Left ventricle myocardium inferior (tissue), 1 donor: ENCODE measurements around the gene KCTD5. TPM values are rescaled to one million over a fixed set of nuclear protein-coding genes. Genes with fewer than 3 reads are reported as not detected.
"Not testable (repeated sequence)": the region's sequence is repeated elsewhere in the genome, so short reads cannot be mapped to it uniquely, and the experiment has no call there.

Experiments
- DNase-seq: peaks from one replicate; pipeline ENCODE4 v3.0.0-alpha.2; 2020
- H3K27ac ChIP-seq: fragments of 200-600 bp; replicated peaks from 2 replicates; pipeline ENCODE4 v1.8.0; 2021
- H3K27me3 ChIP-seq: fragments of 200-600 bp; 2 replicates; pipeline ENCODE4 v1.8.0; 2021; ENCODE audit warnings: low read depth
- H3K36me3 ChIP-seq: fragments of 200-600 bp; 2 replicates; pipeline ENCODE4 v1.8.0; 2021
- H3K4me1 ChIP-seq: fragments of 200-600 bp; 2 replicates; pipeline ENCODE4 v1.8.0; 2021
- H3K4me3 ChIP-seq: fragments of 200-600 bp; 2 replicates; pipeline ENCODE4 v1.8.0; 2021; ENCODE audit warnings: mild to moderate bottlenecking, moderate library complexity
- H3K9me3 ChIP-seq: fragments of 200-600 bp; replicated peaks from 2 replicates; pipeline ENCODE4 v1.8.0; 2021
- intact Hi-C: fragments of 100-400 bp; cut with micrococcal nuclease; formaldehyde crosslinking; loops from one replicate; pipeline ENCODE4 v1.11.0; 2022
- total RNA-seq: library from RNA; stranded (reverse); fragmentation: NEBNext Ultra II Directional; extraction: Animal tissue kit (Norgen Biotek cat#: 25700); gene quantifications from one replicate; pipeline ENCODE4 v1.2.1, GENCODE V29; 2021
- TF ChIP-seq, protein P1 (sequence below): fragments of 200-600 bp; IDR thresholded peaks from 2 replicates; pipeline ENCODE4 v1.8.0; 2021; ENCODE audit warnings: antibody characterized with exemption, mild to moderate bottlenecking, borderline replicate concordance
- donor health status: DM: no; HTN: yes; CAD: no; lungs with severe emphysema.

The KCTD5 gene
- total RNA-seq, 1 donor from 2014 or later, result 10.2 TPM

DNA sequence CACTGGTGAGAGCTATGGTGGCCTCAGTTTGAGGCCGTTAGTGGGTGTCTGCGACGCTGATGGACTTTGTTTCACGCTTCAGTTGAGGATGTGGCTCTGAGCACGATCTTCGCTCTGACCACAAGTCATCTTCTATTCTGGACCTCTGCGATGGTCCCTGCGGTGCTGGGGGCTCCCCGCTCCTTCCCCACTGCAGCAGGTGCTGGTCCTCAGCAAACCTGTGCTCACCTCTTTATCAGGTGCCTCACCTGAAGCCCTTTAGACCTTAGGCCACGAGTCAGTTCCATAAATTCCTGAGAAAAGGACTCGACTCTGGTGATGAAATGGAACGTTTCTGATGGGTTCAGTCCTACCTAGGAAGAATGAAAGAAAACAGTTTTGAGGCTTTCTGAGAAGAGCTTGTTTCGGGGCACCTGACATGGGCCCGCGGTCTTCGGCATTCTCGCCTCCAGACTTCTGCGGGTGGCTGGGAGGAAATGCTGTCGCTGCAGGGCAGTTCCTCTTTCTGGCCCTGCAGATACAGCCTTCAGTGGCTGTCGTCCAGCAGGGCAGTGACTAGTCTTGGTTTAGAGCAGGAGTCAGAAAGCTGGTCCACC lies 4.7 kb downstream of the KCTD5 start:
- H3K27me3 ChIP-seq, result no peaks in the 10 kb centered on the region
- no peak for DNase-seq
- intact Hi-C loops, result no loop called here

DNA sequence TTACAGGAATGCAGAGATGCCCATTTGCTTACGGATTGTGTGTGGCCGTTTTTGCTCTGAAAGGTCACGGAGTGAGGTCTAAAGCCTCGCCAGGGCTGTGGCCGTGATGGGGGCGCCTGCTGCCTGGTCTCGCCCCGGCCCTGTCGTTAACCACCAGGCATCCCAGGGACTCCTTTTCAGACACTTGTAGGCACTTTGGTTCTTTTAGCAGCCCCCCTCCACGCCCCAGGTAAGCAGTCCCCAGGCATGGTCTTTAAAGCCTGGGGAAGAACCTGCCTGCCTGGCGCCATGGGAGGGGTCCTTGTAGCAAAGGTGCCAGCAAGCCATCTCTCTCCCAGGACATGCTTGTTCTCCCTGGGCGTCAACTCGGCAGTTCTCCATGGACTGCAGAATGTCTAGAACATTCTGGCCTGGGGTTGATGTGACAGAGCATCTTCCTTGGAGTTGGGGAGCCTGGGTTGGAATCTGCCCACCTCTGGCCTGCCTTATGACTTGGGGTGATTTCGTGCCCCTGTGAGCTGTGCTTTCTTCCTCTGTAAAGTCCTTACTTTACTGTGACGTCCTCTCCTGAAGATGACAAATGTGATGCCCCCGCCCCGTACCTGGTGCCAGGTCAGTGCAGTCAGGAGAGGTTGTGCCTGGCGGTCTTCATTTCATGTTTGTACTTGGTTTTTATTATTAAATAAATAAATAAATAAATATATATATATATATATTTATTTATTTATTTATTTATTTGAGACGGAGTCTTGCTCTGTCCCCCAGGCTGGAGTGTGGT lies 5.4 kb downstream of the KCTD5 start:
- H3K27ac ChIP-seq, result no peak overlapping the region
- DNase-seq, result no peak
- H3K36me3 ChIP-seq, result peaks cover 7% of the 10 kb centered on the region
- peaks cover 57% of the 10 kb centered on the region for H3K4me1 ChIP-seq
- H3K9me3 ChIP-seq, result no peaks in the 10 kb centered on the region
- intact Hi-C loops, result no loop called here
- no peak overlapping the region for H3K4me3 ChIP-seq
- H3K27me3 ChIP-seq, result no peaks in the 10 kb centered on the region
- TF ChIP-seq, protein P1, sequence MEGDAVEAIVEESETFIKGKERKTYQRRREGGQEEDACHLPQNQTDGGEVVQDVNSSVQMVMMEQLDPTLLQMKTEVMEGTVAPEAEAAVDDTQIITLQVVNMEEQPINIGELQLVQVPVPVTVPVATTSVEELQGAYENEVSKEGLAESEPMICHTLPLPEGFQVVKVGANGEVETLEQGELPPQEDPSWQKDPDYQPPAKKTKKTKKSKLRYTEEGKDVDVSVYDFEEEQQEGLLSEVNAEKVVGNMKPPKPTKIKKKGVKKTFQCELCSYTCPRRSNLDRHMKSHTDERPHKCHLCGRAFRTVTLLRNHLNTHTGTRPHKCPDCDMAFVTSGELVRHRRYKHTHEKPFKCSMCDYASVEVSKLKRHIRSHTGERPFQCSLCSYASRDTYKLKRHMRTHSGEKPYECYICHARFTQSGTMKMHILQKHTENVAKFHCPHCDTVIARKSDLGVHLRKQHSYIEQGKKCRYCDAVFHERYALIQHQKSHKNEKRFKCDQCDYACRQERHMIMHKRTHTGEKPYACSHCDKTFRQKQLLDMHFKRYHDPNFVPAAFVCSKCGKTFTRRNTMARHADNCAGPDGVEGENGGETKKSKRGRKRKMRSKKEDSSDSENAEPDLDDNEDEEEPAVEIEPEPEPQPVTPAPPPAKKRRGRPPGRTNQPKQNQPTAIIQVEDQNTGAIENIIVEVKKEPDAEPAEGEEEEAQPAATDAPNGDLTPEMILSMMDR, result no peak

More for the DNA sequence above, 4.7 kb downstream of the KCTD5 start:
- TF ChIP-seq, protein P1, result no peak
- no peaks in the 10 kb centered on the region for H3K9me3 ChIP-seq
- peaks cover 54% of the 10 kb centered on the region for H3K4me1 ChIP-seq
- peaks cover 7% of the 10 kb centered on the region for H3K36me3 ChIP-seq
- H3K27ac ChIP-seq, result no peak overlapping the region
- no peak overlapping the region for H3K4me3 ChIP-seq

DNA sequence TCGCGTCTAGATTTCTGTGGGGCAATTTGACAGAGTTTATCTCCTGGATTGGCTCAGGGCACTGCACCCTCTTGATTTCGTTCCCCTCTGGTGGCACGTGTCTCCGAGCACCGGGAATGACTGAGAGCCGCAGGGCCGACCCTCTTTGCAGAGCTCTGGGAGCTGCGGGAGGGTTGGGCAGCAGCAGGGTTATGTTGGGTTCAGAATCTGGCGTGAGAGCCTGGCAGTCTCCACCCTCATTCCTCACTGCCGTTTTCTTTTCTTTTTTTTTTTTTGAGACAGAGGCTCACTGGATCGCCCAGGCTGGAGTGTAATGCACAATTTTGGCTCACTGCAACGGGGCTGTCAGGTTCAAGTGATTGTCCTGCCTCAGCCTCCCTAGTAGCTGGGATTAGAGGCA lies 7.1 kb downstream of the KCTD5 start:
- intact Hi-C loops, H3K27ac ChIP-seq, DNase-seq, H3K9me3 ChIP-seq, H3K4me3 ChIP-seq, H3K36me3 ChIP-seq, H3K27me3 ChIP-seq: not testable (repeated sequence)
- peaks cover 51% of the 10 kb centered on the region for H3K4me1 ChIP-seq

DNA sequence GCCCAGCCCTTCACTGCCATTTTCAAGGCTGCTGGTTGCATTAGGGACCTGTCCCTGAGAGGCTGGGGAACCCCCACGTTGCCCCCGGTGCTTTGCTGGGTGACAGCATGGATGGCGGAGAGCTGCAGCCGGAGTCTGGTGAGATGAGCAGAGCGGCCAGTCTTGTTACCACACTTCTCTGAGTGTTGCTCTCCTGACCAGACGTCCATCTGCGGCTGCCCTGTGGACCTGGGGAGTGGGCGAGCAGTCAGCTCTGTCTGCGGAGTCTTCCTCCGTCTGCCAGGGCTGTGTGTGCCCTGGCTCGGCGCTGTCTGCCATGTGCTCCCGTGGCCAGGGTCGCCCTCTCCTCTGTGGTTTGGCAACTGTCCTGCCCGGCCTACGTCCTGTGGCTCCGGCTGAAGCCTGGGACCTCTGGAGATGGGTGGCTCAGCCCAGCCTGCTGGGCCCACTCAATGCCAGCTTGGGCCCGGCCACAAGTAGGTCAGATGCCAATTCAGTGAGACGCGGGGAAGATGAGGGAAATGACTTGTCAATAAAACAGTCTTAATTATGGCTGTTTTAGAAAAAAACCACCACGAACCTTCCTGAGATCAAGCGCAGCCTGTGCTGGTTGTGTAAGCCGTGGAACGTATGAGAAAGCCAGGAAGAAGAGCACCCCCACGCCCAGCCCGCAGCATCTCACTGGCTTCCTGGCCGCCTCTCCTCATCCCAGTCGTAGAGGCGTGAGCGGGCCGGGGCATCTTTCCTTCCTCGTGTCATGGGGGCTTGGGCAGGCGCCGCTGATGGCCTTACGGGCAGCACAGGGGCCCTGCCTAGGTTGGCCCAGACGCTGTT lies 7.9 kb downstream of the KCTD5 start:
- TF ChIP-seq, protein P1, result no peak
- peaks cover 7% of the 10 kb centered on the region for H3K36me3 ChIP-seq
- no peak for DNase-seq
- H3K4me3 ChIP-seq, result no peak overlapping the region
- H3K27ac ChIP-seq, result no peak overlapping the region
- H3K9me3 ChIP-seq, result no peaks in the 10 kb centered on the region
- no peaks in the 10 kb centered on the region for H3K27me3 ChIP-seq
- intact Hi-C loops, result no loop called here
- H3K4me1 ChIP-seq, result peaks cover 47% of the 10 kb centered on the region

DNA sequence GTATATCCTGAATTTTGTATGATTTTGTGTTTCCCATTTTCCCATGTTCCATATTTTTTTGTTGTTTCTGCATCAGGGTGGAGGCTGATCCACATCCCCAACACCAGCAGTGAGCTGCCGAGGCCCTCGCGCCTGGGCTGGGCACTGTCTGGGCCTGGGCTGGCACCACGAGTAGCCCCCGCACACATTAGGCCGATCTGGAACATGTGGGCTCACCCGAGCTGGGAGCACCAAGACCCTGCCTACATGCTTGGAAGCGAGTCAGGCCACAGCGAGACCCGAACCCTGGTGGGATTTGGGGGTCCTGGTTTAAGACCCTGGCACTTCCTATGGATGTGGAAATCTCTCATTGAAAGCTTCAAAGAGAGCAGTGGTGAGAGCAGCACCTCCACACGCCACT lies 8.5 kb downstream of the KCTD5 start:
- peaks cover 47% of the 10 kb centered on the region for H3K4me1 ChIP-seq
- H3K4me3 ChIP-seq, result no peak overlapping the region
- peaks cover 7% of the 10 kb centered on the region for H3K36me3 ChIP-seq
- intact Hi-C loops, result no loop called here
- peak overlapping the region; percentile 92 for H3K27ac ChIP-seq
- no peak for DNase-seq
- no peaks in the 10 kb centered on the region for H3K9me3 ChIP-seq
- no peaks in the 10 kb centered on the region for H3K27me3 ChIP-seq
- TF ChIP-seq, protein P1, result no peak
